OCI-LY3 (cell line): Measurements from ENCODE around the gene CD59.

Experiments
- CTCF ChIP-seq: fragments of 200-600, 300-600 bp; sonication (generic); IDR thresholded peaks from 2 replicates; pipeline ENCODE4 v1.5.1; 2014; ENCODE audit warnings: antibody characterized with exemption, low read length, low read depth
- EZH2phosphoT487 ChIP-seq: fragments of 200-600 bp; shearing (Covaris generic); IDR thresholded peaks from 2 replicates; pipeline ENCODE4 v1.6.1; 2018; ENCODE audit warnings: antibody characterized with exemption, mixed run types, low read depth

GRCh38 chr11:33692013-33692504 lies 44.2 kb downstream of the CD59 start:
- no peak for TF ChIP-seq CTCF
- TF ChIP-seq EZH2phosphoT487 = no peak
